ENCODE results near the gene POTEF.
"Not testable (repeated sequence)": the region's sequence is repeated elsewhere in the genome, so short reads cannot be mapped to it uniquely, and the experiment has no call there.

The POTEF gene

GRCh38 chr2:130128464-130128863, 558 bp downstream of the POTEF start:
- not testable (repeated sequence) for DNase-seq (ENCODE audit: low spot score)

GRCh38 chr2:130127726-130128125, 1.3 kb downstream of the POTEF start:
- not testable (repeated sequence) for DNase-seq (ENCODE audit: low spot score)

- DNase-seq (ENCODE audit: low spot score), result not testable (repeated sequence)
Observed at GRCh38 chr2:130120924-130121323, 8.1 kb downstream of the POTEF start.

- DNase-seq (ENCODE audit: low spot score), result not testable (repeated sequence)
Observed at GRCh38 chr2:130102597-130103363, 26.2 kb downstream of the POTEF start.

- not testable (repeated sequence) for DNase-seq (ENCODE audit: low spot score)
Observed at GRCh38 chr2:130062645-130063044, 66.4 kb downstream of the POTEF start.

GRCh38 chr2:130059982-130060381, 69.0 kb downstream of the POTEF start:
- not testable (repeated sequence) for DNase-seq (ENCODE audit: low spot score)

GRCh38 chr2:130056336-130056735, 72.7 kb downstream of the POTEF start:
- DNase-seq (ENCODE audit: low spot score), result not testable (repeated sequence)

- not testable (repeated sequence) for DNase-seq (ENCODE audit: low spot score)
Observed at GRCh38 chr2:130053217-130053911, 75.7 kb downstream of the POTEF start.

- DNase-seq (ENCODE audit: low spot score), result not testable (repeated sequence)
Observed at GRCh38 chr2:130052376-130052775, 76.6 kb downstream of the POTEF start.

GRCh38 chr2:130048422-130048821, 80.6 kb downstream of the POTEF start:
- not testable (repeated sequence) for DNase-seq (ENCODE audit: low spot score)

- not testable (repeated sequence) for DNase-seq (ENCODE audit: low spot score)
Observed at GRCh38 chr2:130038265-130038603, 90.8 kb downstream of the POTEF start.

GRCh38 chr2:130025931-130026330, 103.1 kb downstream of the POTEF start:
- not testable (repeated sequence) for DNase-seq (ENCODE audit: low spot score)
